NCI-H2196 treated with DMSO at 0.1 percent for 48 hours (cell line): ENCODE results near the gene KDSR.
A peak's percentile ranks its signal among the peaks of the same experiment; 100 is the strongest.
"Not testable (repeated sequence)": the region's sequence is repeated elsewhere in the genome, so short reads cannot be mapped to it uniquely, and the experiment has no call there.

ENCODE experiments used
- DNase-seq: peaks from one replicate; lab custom pipeline; 2025; ENCODE audit not compliant: unreplicated experiment; lab: John Stamatoyannopoulos, UW

KDSR gene

DNA sequence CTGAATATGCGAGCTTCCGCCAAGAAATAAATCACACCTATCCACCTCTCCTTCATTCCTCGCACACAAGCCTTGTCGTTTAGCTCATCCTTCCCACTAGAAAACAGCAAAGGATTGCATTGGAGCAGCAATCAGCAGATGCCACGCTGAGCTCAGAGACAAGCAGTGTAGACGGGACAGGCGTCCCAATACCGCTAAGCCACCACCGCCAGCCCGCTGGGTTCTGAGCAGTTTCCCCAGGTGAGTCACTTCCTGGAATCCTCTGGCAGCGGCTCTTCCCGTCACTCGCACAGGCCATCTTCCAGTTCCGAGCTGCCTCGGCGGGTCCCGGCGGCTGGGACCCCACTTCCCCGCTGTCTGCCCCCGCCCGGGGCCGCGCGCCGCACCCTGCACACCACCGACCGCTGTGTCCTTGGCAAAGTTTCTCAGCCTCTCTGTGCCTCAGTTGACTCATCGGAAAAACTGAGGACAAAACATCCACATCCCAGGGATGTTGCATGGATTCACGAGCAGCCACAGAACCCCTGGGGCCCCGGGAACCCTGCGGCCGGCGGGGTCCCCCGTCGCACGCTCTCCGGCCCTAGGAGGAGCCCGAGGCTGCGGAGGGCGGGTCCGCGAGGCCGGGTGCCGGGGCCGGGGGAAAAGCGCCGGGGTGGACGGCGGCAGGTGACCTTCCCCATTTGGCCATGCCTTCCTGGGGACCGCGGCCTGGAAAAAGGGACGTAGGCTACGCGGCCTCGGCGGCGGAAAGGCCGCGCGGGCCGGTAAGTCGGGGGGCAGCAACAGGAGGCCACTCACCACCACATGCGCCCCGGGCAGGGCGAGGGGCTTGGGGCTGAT, 573 bp downstream of the KDSR start:
- no peak for DNase-seq

DNA sequence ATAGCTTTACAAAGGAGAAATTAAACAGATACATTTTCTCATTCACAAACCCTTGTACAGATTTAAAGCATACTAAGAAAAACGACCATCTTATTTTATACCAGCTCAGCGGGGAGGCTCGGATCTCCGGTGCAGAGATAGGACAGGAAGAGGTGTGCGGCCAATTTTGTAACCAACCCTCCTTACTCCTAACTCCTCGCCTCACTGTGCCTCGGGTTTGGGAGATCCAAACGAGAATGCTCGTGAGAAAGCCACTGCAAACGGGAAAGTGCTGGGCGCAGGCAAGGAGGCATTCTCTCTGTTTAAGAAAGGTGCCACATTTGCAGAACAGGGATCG, 1.2 kb downstream of the KDSR start:
- no peak for DNase-seq

DNA sequence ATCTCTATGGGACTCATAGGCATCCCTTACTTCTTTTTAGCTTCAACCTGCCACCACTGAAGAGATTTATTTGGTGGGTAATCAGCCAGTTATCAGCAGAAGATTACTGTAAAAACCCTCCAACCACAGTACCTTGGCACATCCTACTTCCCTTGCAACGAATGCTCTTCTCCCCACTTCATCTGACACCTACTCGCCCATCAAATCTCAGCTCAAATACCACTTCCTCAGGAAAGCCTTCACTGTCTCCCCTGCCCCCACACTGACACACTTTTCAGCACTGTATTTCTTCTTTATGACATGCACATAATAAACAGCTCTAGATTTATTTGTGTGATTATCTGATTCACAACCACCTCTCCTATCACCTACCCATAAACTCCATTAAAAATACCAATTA, 3.1 kb downstream of the KDSR start:
- no peak for DNase-seq

DNA sequence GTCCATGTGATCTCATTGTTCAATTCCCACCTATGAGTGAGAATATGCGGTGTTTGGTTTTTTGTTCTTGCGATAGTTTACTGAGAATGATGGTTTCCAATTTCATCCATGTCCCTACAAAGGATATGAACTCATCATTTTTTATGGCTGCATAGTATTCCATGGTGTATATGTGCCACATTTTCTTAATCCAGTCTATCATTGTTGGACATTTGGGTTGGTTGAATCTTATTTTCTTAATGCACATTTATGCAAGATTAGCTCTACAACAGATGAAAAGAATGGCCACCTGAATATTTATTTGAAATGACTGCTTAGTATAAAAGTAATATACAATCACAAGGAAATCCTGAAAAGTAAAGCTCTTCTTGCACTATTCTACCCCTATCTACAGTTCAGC, 3.6 kb downstream of the KDSR start:
- not testable (repeated sequence) for DNase-seq

DNA sequence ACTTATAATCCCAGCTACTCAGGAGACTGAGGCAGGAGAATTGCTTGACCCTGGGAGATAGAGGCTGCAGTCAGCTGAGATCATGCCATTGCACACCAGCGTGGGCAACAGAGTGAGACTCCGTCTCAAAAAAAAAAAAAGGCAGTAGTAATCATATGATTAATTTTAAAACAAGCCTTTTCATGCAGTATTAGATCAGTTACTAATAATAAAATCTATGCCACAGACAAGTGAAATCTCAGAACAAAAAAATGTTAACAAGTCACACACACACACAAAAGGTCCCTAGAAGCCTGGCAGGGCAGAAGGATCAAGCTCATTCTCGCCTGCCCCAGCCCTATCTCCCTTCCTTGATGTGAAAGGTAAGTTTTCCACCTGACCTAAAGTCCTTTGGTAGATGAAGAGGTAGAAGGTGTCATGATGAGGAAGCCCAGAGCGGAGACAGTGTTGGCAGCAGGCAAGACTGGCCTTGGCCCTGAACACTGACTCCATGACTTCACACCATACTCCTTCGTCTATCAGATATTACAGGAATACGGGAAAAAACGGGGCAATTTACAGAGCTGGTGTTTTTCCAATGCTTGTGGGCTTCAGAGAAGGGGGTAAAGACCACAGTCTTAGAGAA, 10.6 kb downstream of the KDSR start:
- no peak for DNase-seq

DNA sequence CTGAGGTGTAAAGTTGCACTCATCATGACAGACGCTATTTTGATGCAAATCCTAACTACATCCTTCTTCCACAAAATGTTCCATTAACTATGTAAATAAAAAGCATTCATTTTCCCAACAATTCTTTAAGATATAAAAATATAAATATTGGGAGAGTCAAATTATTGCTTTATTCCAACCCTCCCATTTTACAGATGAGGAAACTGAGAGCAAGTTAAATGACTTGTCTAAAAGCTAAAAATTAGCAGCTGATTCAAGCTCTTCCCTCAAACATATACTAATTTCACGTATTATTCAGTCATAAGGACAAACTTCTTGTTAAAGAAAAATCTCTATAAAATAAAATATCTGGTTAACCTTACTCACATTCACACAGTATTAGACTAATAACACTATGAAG, 16.8 kb downstream of the KDSR start:
- DNase-seq, result no peak

DNA sequence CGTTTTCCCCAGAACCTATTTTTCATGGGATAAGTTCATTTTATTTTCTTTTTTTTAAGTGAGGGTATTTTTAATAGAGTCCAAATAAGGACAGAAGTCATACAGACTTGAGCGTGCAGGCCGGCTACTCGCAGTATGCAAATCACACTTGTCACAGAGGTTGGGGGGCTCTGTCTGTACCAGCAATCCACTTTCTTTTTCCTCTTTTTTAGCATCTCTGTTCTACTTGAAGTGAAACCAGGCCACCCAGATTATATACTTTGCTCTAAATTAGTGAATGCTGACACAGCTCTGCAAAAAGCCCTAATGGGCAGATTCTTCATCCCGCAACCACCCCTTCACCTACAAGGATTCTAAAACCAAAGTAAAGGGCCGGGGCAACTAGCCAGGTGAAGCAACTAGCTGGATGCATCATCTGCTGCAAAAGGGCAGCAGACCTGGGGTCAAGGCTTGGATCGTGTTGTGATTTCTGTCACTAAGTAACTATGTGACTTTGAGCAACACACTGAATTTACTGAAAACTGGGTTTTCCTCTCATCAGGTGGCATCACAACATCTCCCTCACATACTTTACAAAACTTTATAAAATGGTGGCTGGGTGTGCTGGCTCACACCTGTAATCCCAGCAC, 18.4 kb downstream of the KDSR start:
- no peak for DNase-seq

DNA sequence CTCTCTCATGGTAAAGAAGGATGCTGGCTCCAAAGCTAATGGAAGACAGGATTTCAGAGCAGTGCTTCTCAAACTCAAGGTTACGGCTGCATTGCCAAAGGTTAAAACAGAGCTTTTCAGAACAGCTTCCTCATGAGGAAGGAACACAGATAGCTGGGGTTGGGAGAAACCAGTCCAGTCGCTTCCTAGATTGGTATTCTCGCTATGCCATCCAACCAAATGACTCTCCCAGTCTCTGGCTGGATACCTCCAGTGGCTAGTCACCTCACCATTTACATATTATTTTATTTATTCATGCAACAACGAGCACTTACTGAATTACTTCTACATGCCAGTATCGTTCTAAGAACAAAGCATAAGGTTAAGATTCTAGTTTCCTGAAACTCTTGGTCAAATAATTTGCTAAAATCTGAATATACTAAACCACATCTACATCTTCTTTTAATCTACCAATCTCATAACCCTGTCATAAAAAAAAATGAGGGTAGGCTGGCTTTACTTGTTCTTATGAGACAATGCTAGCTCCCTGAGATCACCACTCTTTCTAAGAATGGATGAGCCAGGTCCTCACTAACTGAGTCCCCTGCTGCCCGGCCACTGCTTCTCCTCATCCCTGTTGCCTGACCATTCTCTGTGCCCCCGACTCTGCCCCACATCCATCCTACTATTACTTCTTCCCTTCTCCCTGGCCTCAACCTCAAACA, 20.4 kb downstream of the KDSR start:
- no peak for DNase-seq

DNA sequence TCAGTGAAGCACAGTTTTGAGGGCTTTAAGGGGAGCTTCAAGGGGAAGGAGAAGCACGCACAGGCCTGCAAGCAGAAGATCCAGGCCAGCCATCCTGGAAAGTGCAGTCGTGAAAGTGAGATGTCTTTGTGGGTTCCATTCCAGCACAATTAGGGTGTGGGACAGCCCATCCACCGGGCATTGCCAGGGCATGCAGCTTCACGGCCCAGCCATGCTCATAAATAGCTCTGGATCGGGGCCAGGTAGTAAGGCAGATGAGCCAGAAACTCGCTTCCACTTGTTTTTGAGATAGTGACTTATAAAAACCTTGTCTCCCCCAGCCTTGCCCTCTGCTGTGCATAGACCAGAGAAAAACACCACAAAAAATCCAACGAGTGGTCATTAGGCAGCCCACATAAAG, 21.0 kb downstream of the KDSR start:
- no peak for DNase-seq

DNA sequence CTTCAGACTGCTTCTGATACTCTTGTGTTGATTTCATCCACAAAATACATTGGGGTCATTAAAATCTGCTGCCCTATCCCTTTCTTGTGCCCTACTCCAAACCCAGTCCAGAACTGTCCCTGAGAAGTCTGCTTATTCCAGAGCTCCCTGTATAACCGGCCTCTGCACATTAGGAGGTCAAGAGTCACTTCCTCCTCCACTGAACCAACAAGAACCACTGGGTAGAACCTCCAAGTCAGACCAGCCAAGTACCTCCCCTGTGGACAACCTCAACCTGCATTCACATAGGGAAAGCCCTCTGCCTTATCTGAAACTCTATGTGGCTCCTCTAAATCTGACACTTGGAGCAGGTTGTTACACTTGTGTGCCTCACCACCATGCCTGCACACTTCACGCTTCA, 22.1 kb downstream of the KDSR start:
- no peak for DNase-seq

DNA sequence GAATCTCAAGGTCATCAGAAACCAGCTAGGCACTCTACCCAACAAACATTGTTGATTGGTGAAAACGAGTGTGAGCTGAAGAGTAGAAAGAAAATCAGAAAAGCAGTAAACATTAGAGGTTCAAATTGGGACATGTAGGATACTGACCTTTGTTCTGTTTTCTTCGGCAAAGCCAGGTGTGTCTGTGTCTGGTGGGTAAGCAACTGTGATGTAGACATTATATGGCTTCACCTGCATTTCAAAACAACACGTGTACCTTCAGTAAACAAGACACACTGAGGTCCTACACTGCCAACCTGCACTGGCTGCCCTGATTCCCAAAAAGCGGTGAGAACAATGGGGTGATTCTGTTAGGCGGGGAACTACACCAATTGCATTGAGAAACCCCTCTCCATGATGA, 22.7 kb downstream of the KDSR start:
- no peak for DNase-seq

DNA sequence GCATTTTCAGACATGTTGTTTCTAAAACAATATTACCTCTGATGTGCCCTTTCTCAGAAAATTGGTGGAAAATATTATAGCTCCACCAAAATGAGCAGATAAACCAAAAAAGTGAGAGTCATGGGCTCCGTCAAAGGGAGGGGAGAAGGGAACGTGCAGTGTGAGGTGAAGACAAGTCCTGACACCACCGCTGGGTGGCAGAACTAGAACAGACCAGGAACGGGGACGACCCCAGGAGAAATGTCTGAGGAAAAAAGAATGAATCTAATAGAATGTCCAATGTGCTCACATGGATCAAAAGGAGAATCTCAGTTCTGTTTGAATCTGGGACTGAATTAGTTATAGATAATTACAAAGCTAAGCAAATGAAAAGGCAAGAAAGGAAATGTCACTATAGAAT, 24.8 kb downstream of the KDSR start:
- DNase-seq, result no peak

DNA sequence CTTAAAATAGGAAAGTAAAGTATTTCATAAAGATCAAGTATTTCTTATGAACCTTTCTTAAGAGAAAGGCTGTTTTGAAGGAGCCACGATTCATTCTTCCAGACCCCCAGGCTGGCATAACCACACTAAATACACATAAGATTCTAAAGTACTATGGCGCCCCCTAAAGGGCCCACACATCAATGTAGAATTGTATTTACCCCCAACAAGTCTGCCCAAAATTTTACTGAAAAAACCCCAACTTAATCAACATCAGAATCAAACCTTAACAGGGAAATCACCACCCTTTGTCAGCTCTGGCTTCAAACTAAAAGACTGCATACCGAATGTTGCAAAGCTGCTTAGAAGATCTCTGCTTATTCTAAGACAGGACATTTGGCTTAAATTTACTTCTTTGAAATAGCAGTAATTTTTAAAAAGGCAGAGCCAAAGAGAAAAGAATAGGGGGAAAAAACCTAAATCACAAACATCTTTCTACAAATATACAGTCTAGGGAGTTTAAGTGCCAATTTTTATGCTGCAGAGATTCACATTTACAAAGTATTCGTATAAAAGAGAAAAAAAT, 27.0 kb downstream of the KDSR start:
- DNase-seq, result peak; percentile 9

DNA sequence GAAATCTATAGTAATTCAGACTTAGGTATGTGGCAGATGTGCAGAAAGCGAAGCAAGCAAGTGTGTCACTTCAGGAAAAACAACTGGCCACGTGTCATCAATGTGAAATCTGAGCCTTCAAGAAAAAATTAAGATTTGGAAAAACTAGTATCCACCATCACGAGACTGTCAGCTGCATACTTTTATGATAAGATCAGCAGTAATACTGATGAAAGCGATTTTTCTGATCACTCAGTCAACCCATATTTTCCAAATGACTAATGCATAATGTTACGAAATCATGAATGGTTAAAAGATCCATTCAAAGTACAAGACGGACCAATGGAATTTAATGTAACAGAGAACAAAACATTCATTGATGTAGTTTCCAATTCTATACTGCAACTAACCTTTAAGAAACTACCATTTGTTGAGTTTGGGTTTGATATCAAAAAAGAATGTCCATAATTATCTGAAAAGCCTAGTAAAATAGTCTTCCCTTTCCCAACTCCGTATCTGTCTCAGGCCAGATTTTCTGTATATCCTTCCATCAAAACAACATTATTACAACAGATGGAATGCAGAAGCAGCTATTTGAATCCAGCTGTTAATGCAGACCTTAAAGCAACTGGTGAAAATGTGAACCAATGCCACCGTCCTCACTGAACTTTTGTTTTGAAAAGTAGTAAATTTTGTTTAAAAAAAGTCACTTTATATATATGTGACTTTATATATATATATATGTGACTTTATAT, 30.5 kb downstream of the KDSR start:
- no peak for DNase-seq

DNA sequence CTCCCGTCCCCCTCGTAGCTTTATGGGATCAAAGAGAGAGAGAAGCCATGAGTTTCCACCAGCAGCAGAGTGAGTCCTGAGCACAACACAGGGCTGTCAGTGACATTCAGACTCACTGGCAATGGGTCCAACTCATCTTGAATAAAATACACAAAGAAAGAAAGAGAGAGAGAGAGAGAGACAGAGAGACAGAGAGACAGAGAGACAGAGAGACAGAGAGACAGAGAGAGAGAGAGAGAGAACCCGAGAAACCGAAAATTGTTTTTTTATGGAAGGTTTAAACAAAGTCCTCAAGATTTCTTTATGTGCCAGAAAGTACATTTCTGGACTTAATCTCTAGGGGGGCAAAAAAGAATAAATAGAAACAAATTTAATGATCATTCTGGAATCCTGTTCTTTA, 35.9 kb downstream of the KDSR start:
- no peak for DNase-seq

DNA sequence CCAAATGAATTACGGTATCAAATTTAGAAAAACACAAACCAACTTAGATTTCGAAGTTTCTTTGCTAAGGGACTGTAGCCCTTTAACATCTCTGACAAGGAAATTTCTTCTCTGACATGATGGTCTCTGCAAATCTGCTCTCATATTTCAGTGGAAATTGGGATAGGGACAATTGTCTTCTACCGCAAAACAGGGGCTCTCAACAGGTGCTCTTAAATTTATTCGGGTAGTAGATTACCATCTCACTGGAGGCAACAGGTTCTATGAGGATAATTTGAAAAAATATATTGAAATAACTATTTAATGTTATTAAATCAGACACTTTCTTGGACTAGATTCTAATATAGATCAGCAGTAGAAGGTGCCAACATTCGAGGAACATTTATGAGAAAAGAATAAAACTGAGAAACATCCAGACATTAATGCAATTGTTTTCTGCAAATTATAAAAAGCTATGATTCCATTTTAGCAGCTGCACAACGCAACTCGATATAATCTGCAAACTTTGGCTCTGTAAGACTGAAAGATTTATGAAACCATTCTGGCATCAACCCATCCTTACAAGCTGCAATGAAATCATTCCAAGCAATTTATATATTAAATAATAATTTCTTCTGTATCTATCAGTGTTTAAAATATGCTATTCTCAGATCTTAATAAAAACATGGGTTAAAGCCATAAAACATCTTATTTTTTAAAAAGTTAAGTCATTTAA, 37.4 kb downstream of the KDSR start:
- no peak for DNase-seq

DNA sequence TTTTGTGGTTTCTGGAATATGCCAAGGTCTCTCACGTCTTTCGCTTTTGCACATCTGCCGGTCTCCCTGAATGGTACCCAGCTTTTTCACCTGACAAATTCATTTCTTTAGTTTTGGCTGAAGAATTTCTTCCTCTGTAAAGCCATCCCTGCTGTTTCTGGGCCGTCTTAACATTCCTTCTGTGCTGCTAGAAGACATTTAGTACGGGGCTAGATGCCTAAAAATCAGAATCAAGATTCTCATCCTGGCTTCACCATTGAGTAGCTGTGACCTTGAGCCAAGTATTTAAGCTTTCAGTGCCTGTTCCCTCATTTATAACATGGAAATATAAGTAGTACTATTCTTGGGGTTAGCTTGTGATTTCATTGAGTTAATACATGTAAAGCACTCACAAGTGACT, 41.0 kb downstream of the KDSR start:
- DNase-seq, result no peak

DNA sequence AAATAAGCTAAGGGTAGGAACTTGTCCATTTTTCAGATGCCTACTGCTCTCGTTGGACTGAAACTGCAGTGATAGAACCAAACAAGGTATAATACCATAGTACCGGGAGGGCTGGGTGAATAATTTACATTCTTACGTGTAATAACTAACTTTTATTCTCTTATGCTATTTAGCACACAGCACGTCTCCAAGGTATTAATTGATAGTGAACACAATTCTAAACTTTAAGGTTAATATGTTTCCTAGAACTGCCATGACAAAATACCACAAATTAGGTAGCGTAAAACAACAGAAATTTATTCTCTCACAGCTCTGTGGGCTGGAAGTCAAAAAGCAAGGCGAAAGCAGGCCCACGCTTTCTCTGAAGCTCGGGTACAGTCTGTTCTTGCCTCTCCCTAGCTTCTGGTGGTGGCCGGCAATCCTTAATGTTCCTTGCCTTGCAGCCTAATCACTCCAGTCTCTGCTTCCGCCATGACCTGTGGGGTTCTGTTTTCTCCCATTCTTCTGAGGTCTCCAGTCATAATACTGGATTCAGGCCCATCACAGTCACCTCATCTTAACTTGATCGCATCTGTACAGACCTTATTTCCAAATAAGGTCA, 41.8 kb downstream of the KDSR start:
- no peak for DNase-seq

DNA sequence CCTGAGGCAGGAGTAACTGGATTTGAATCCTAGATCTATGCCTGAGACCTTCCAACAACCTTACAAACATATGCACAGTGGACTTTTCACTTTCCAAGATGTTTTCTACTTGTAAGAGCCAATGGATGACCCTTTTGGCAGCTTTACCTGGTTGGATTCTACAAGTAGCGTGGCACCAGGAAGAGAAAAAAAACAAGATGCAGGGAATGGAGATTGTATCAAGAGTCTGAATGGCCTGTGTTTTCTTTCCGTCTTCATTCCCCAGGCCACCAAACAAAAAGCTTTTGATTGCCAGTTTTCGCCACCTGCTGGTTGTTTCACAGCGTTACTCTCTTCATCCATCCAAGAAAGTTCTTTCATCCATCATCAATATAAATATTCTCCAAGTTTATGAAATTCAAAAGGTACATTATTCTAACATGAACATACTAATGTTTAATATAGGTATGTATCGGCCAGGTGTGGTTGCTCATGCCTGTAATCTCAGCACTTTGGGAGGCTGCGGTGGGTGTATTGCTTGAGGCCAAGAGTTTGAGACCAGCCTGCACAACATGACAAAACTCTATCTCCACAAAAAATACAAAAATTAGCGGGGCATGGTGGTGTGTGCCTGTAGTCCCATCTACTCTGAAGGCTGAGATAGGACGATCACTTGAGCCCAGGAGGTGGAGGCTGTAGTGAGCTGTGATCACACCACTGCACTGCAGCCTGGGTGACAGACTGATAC, 43.9 kb downstream of the KDSR start:
- peak; percentile 88 for DNase-seq
